ENCODE data around the gene RHEBL1. TPM values are rescaled to one million over a fixed set of nuclear protein-coding genes. Genes with fewer than 3 reads are reported as not detected.

The RHEBL1 gene
- total and polyA plus RNA-seq, 2 of the 8 experiments (the other 6 are each of a cell fraction or from before 2014, with no cell fraction given), result 7.5 to 9.4 TPM

DNA sequence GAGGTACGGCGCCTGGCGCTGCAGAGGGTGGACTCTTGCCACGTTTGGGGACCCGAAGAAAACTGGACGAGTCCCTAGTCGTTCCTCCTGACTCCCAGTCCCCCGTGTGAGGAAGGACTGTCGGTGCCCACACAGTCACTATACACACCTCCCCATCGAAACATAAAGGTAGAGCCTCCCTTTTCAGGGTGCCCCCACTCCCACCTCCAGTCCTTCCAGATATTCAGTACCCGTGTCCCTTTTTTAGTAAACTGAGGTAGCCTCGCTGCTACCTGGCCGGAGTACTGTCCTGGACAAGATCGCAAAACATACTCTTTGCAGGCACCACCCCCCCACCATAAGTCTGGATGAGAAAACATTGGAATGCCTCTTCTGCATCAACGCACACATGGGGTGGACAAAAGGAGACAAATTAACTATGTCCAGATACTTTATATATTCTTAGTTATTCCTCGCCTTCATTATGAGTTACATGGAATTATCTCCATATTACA lies 8.6 kb downstream of the RHEBL1 start:
- H3K27ac ChIP-seq (ENCODE audit: low read depth, low read length), result peak overlapping the region; percentile 97
- CTCF ChIA-PET (ENCODE audit: partially characterized antibody), result interaction anchor here (9.3 to 10.0 kb wide), 2 partner anchors 25 to 32 kb away, joined by 105 to 129 read pairs; partner anchors contain the start of gene DHH

More for the DNA sequence above, 8.6 kb downstream of the RHEBL1 start:
- H4K5ac ChIP-seq (ENCODE audit: insufficient read length, low read depth, low read length), result no peak overlapping the region
- H4K20me1 ChIP-seq (replicated peaks in 1 of 2; ENCODE audit: control insufficient read depth in 1 of 2, insufficient read depth in 2 of 2, low read length in 2 of 2), result peaks cover 24 to 26% of the 10 kb centered on the region in 2 experiments
- FAIRE-seq, result no peak
- no peak overlapping the region for H3K23ac ChIP-seq (ENCODE audit: insufficient read length)
- H2AFZ ChIP-seq (ENCODE audit: low read length), result peak overlapping the region; percentile 94; the same call in 1 of the 2 replicates
- H3K23me2 ChIP-seq (ENCODE audit: low read depth, low read length), result peaks cover 15% of the 10 kb centered on the region
- H3K27me3 ChIP-seq (replicated peaks in 1 of 4; ENCODE audit: control insufficient read depth in 3 of 4, extremely low read depth in 1 of 4, insufficient read depth in 3 of 4, low read length in 3 of 4), result no peaks in the 10 kb centered on the region
- WGBS, 2 experiments (ENCODE audit: extremely low coverage in 1 of 2, insufficient coverage in 1 of 2, insufficient read length in 1 of 2, insufficient replicate concordance in 2 of 2, low coverage in 1 of 2, low lambda C conversion rate in 2 of 2, missing lambda C conversion rate in 1 of 2), result 19% methylated on average over 16 of the region's 16 CpGs; no CpG with 5 or more reads in 1 of the 2 experiments
- H4K91ac ChIP-seq (replicated peaks; ENCODE audit: insufficient read length, low read length), result peak overlapping the region; percentile 13
- peaks cover 35 to 40% of the 10 kb centered on the region in 2 experiments for H3K79me2 ChIP-seq (ENCODE audit: control insufficient read depth in 1 of 2, insufficient read depth in 2 of 2, low read length in 2 of 2)
- no peak overlapping the region for H3K14ac ChIP-seq (ENCODE audit: insufficient read length)
- peak overlapping the region; percentile 9; the same call in 1 of the 2 replicates for H2BK15ac ChIP-seq (ENCODE audit: low read length)
- peaks cover 9 to 29% (median 13%) of the 10 kb centered on the region in 4 experiments for H3K4me1 ChIP-seq (replicated peaks in 1 of 4; ENCODE audit: control insufficient read depth in 3 of 4, insufficient read depth in 4 of 4, low read length in 3 of 4)
- peak overlapping the region; percentile 81 to 98 for H3K4me2 ChIP-seq (ENCODE audit: insufficient read depth in 1 of 2, low read depth in 2 of 2, low read length in 2 of 2)
- H3K9ac ChIP-seq (replicated peaks in 1 of 4; ENCODE audit: extremely low read depth in 1 of 4, low read depth in 3 of 4, low read length in 3 of 4), result peak overlapping the region; percentile 53 to 98 (median 95); a peak in 6 of 7 replicates
- POLR2A ChIA-PET (ENCODE audit: partially characterized antibody), result interaction anchor here (1.1 to 5.6 kb wide), 4 partner anchors 8 to 70 kb away, joined by 3 to 29 read pairs (median 9); partner anchors contain the start of genes RHEBL1 and TUBA1B
- H2BK20ac ChIP-seq (ENCODE audit: low read length), result no peak overlapping the region
- TF ChIP-seq KDM4A (IDR thresholded peaks at IDR 0.05; ENCODE audit: low read depth, low read length, severe bottlenecking) (no peak), SIX5 (IDR thresholded peaks at IDR 0.05; ENCODE audit: low read depth, low read length) (0 out of 2 replicates have a peak, but pooled peaks have one; percentile 0)
- peak overlapping the region; percentile 99; the same call in 1 of the 2 replicates for H4K8ac ChIP-seq (ENCODE audit: extremely low read depth, insufficient read depth, low read length)
- H3K18ac ChIP-seq (ENCODE audit: extremely low read depth, low read length), result peak overlapping the region; percentile 84
- peak overlapping the region; percentile 98 for H2BK5ac ChIP-seq (ENCODE audit: low read depth, low read length)
- H3K36me3 ChIP-seq (ENCODE audit: control insufficient read depth in 2 of 4, insufficient read depth in 4 of 4, low read length in 3 of 4), result no peaks in the 10 kb centered on the region
- H3K4ac ChIP-seq (replicated peaks; ENCODE audit: insufficient read length, low read depth, low read length), result no peak overlapping the region
- peak overlapping the region; percentile 85 to 97 (median 96) for H3K4me3 ChIP-seq (ENCODE audit: extremely low read depth in 1 of 4, insufficient read depth in 2 of 4, low read depth in 3 of 4, low read length in 4 of 4)
- no peak overlapping the region for H2BK12ac ChIP-seq (ENCODE audit: low read depth, low read length)
- no peak overlapping the region for H2AK5ac ChIP-seq (ENCODE audit: low read depth, low read length)
- H2BK120ac ChIP-seq (replicated peaks; ENCODE audit: low read depth, low read length), result no peak overlapping the region
- H3K56ac ChIP-seq (replicated peaks; ENCODE audit: insufficient read length, low read depth, low read length), result no peak overlapping the region
- H3K9me3 ChIP-seq (ENCODE audit: insufficient read depth in 2 of 2, low read depth in 1 of 2, low read length in 1 of 2), result no peaks in the 10 kb centered on the region
- H3K79me1 ChIP-seq (ENCODE audit: low read depth, low read length), result peaks cover 20% of the 10 kb centered on the region
- DNase-seq (ENCODE audit: low read depth in 1 of 2, low spot score in 2 of 2), result no peak

Data from H1 (cell line).